Esophagus muscularis mucosa (tissue), 4 donors: ENCODE results near the gene MBTD1. TPM values are rescaled to one million over a fixed set of nuclear protein-coding genes. Genes with fewer than 3 reads are reported as not detected.
"Not testable (repeated sequence)": the region's sequence is repeated elsewhere in the genome, so short reads cannot be mapped to it uniquely, and the experiment has no call there.

Experiments used
- DNase-seq: peaks from one replicate; pipeline ENCODE4 v3.0.0-alpha.2; 2017; ENCODE audit errors: extremely low spot score
- H3K27ac ChIP-seq, 4 donors: fragments of 200-600 bp; sonication (generic); replicated peaks in 1 of 4; 1 replicate in 3 of 4; 2 replicates in 1 of 4; pipeline ENCODE4 v1.5.1; 2016 to 2019; ENCODE audit warnings: mild to moderate bottlenecking in 1 of 4
- H3K27me3 ChIP-seq, 4 donors: fragments of 200-600 bp; sonication (generic); one replicate each; pipeline versions ENCODE4 v1.5.1 to v1.6.0; 2016 to 2019
- H3K36me3 ChIP-seq, 4 donors: fragments of 200-600 bp; sonication (generic); one replicate each; pipeline ENCODE4 v1.5.1; 2016 to 2019
- H3K4me1 ChIP-seq, 4 donors: fragments of 200-600 bp; sonication (generic); one replicate each; pipeline ENCODE4 v1.5.1; 2016 to 2019
- H3K4me3 ChIP-seq, 4 donors: fragments of 200-600 bp; sonication (generic); 1 replicate in 2 of 4; 2 replicates in 2 of 4; pipeline ENCODE4 v1.5.1; 2016 to 2019; ENCODE audit warnings: mild to moderate bottlenecking in 4 of 4, moderate library complexity in 1 of 4
- H3K9me3 ChIP-seq, 4 donors: fragments of 200-600 bp; sonication (generic); 1 replicate in 3 of 4; 2 replicates in 1 of 4; pipeline ENCODE4 v1.5.1; 2016 to 2019
- EP300 ChIP-seq: sonication (generic); formaldehyde crosslinking; IDR thresholded peaks from one replicate; pipeline ENCODE4 v1.6.1; 2017; ENCODE audit warnings: antibody characterized with exemption
- POLR2A ChIP-seq: fragments of 450-650 bp; IDR thresholded peaks from one replicate; pipeline ENCODE4 v1.6.1; 2017; ENCODE audit warnings: antibody characterized with exemption, moderate library complexity, mild to moderate bottlenecking, low read depth
- POLR2AphosphoS5 ChIP-seq, 2 donors: sonication (generic); formaldehyde crosslinking; IDR thresholded peaks; one replicate each; pipeline ENCODE4 v1.6.1; 2017; ENCODE audit warnings: antibody characterized with exemption in 2 of 2
- WGBS: methylation state at CpG from one replicate; pipeline ENCODE4 v1.1.5; 2018; 5-methylcytosine and 5-hydroxymethylcytosine counted together
- intact Hi-C: fragments of 100-400 bp; cut with DNase I; formaldehyde crosslinking; loops from one replicate; pipeline ENCODE4 v1.15.1; 2023
- total RNA-seq, 4 donors: library from RNA; depleted of rRNA; stranded (reverse); fragments of >200 nt; gene quantifications; one replicate each; pipeline versions ENCODE4 v1.1.0 to v1.2.1, GENCODE V29; 2016
- TF ChIP-seq, protein P1 (sequence below), 3 experiments: fragments of 200-600 bp in 2 of 3; fragments of 450-650 bp in 1 of 3; sonication (generic) in 2 of 3; IDR thresholded peaks; one replicate each; pipeline ENCODE4 v1.5.1; 2017 to 2019; ENCODE audit warnings: antibody characterized with exemption in 3 of 3, mild to moderate bottlenecking in 2 of 3, moderate library complexity in 1 of 3

MBTD1 gene
- total RNA-seq, 4 donors from 2014 or later, result 9.2 to 11.2 (median 9.4) TPM

GRCh38 chr17:51234162-51234561, 25.7 kb downstream of the MBTD1 start:
- intact Hi-C loops, result no loop called here
- 88% methylated on average over 6 of the region's 6 CpGs for WGBS

DNA sequence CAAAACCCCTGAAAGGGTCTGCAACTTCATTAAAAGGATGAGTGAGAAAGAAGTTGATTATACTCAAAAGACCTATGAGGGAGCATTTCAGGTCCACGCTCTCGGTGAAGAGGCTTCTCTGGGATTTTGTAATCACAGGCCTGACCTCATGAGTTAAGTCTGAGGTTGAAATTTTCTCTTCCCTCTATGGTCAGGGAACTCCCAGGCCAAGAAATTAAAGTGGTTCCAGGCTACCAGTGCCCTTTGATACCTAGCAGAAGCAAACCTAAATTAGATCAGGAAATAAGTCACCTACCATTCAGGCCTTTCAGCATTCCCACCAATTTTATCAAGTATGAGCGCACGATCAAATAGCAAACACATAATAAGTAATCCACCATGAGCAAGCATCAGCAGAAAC, 27.9 kb downstream of the MBTD1 start:
- no peak overlapping the region for H3K4me3 ChIP-seq
- no peaks in the 10 kb centered on the region for H3K27me3 ChIP-seq
- no peak for DNase-seq
- no peaks in the 10 kb centered on the region for H3K36me3 ChIP-seq
- H3K9me3 ChIP-seq, result no peaks in the 10 kb centered on the region
- intact Hi-C loops, result no loop called here
- H3K4me1 ChIP-seq, result peaks cover 0 to 8% (median 5%) of the 10 kb centered on the region in 4 donors
- H3K27ac ChIP-seq, result no peak overlapping the region
- TF ChIP-seq POLR2A (no peak), POLR2AphosphoS5 (IDR thresholded peaks at IDR 0.05) (no peak), EP300 (no peak)
- TF ChIP-seq, protein P1, sequence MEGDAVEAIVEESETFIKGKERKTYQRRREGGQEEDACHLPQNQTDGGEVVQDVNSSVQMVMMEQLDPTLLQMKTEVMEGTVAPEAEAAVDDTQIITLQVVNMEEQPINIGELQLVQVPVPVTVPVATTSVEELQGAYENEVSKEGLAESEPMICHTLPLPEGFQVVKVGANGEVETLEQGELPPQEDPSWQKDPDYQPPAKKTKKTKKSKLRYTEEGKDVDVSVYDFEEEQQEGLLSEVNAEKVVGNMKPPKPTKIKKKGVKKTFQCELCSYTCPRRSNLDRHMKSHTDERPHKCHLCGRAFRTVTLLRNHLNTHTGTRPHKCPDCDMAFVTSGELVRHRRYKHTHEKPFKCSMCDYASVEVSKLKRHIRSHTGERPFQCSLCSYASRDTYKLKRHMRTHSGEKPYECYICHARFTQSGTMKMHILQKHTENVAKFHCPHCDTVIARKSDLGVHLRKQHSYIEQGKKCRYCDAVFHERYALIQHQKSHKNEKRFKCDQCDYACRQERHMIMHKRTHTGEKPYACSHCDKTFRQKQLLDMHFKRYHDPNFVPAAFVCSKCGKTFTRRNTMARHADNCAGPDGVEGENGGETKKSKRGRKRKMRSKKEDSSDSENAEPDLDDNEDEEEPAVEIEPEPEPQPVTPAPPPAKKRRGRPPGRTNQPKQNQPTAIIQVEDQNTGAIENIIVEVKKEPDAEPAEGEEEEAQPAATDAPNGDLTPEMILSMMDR (IDR thresholded peaks at IDR 0.05), result no peak
- 83% methylated on average over 4 of the region's 4 CpGs for WGBS

More at GRCh38 chr17:51234162-51234561, 25.7 kb downstream of the MBTD1 start:
- H3K36me3 ChIP-seq, result no peaks in the 10 kb centered on the region
- H3K4me3 ChIP-seq, result no peak overlapping the region
- no peaks in the 10 kb centered on the region for H3K27me3 ChIP-seq
- TF ChIP-seq, protein P1 (IDR thresholded peaks at IDR 0.05), result no peak
- TF ChIP-seq EP300 (no peak), POLR2A (no peak), POLR2AphosphoS5 (IDR thresholded peaks at IDR 0.05) (no peak)
- no peak overlapping the region for H3K27ac ChIP-seq
- no peaks in the 10 kb centered on the region for H3K9me3 ChIP-seq
- no peak for DNase-seq
- peaks cover 0 to 8% (median 5%) of the 10 kb centered on the region in 4 donors for H3K4me1 ChIP-seq

GRCh38 chr17:51230306-51230705, 29.5 kb downstream of the MBTD1 start:
- Histone ChIP-seq H3K27me3 (no peaks in the 10 kb centered on the region), H3K4me3 (no peak overlapping the region), H3K9me3 (no peaks in the 10 kb centered on the region), H3K36me3 (no peaks in the 10 kb centered on the region), H3K4me1 (peaks cover 0 to 11% (median 5%) of the 10 kb centered on the region in 4 donors), H3K27ac (no peak overlapping the region)
- no peak for TF ChIP-seq POLR2AphosphoS5 (IDR thresholded peaks at IDR 0.05)
- TF ChIP-seq POLR2A, result no peak
- no peak for TF ChIP-seq EP300
- TF ChIP-seq, protein P1 (IDR thresholded peaks at IDR 0.05), result no peak
- no peak for DNase-seq
- intact Hi-C loops, result no loop called here
- WGBS, result 80% methylated on average over 4 of the region's 4 CpGs

DNA sequence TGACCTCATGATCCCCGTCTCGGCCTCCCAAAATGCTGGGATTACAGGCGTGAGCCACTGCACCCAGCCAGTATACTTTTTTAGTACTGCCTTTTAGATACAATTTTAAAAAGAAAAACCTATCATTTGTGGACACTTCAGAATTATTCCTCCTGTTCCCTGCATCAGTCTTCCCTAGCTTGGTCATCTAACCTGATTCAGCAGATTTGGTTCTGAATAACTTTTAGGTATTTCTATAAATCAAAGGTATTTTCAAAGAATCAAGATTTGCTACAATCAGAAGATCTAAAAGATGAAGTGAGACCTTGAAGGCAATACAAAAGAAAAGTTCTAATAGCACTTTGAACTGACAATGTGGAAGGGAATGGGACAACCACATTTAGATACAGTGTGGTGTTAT, 30.0 kb downstream of the MBTD1 start:
- no peak overlapping the region for H3K27ac ChIP-seq
- no peaks in the 10 kb centered on the region for H3K27me3 ChIP-seq
- no peaks in the 10 kb centered on the region for H3K9me3 ChIP-seq
- H3K4me1 ChIP-seq, result peaks cover 1 to 15% (median 7%) of the 10 kb centered on the region in 4 donors
- DNase-seq, result no peak
- intact Hi-C loops, result no loop called here
- no peak overlapping the region for H3K4me3 ChIP-seq
- 97% methylated on average over 3 of the region's 3 CpGs for WGBS
- no peaks in the 10 kb centered on the region for H3K36me3 ChIP-seq
- TF ChIP-seq POLR2AphosphoS5 (IDR thresholded peaks at IDR 0.05) (no peak), POLR2A (no peak), EP300 (no peak)
- TF ChIP-seq, protein P1 (IDR thresholded peaks at IDR 0.05), result no peak

GRCh38 chr17:51228161-51228560, 31.7 kb downstream of the MBTD1 start:
- Histone ChIP-seq H3K36me3 (peaks cover 0 to 9% (median 6%) of the 10 kb centered on the region in 4 donors), H3K9me3 (no peaks in the 10 kb centered on the region), H3K4me1 (peaks cover 11 to 28% (median 13%) of the 10 kb centered on the region in 4 donors), H3K27ac (no peak overlapping the region), H3K27me3 (no peaks in the 10 kb centered on the region), H3K4me3 (no peak overlapping the region)
- TF ChIP-seq EP300, result no peak
- intact Hi-C loops, result no loop called here
- WGBS, result 77% methylated on average over 4 of the region's 4 CpGs
- DNase-seq, result no peak

- intact Hi-C loops, result not testable (repeated sequence)
Measured at GRCh38 chr17:51225523-51225922, 34.3 kb downstream of the MBTD1 start.

More at GRCh38 chr17:51225523-51225922, 34.3 kb downstream of the MBTD1 start:
- 88% methylated on average over 7 of the region's 7 CpGs for WGBS
- DNase-seq, H3K4me3 ChIP-seq, H3K27ac ChIP-seq, H3K27me3 ChIP-seq, H3K9me3 ChIP-seq: not testable (repeated sequence)
- peaks cover 10 to 24% (median 12%) of the 10 kb centered on the region in 4 donors for H3K4me1 ChIP-seq
- peaks cover 6 to 32% (median 24%) of the 10 kb centered on the region in 4 donors for H3K36me3 ChIP-seq
